Stimulated activated effector memory CD8-positive, alpha-beta T cell treated with anti-CD3 and anti-CD28 coated beads, Interleukin-12 subunit alpha, Interleukin-12 subunit beta, amount 100 ng/mL, for 72 hours (primary cell): ENCODE measurements around the gene LMNTD2.
A peak's percentile ranks its signal among the peaks of the same experiment; 100 is the strongest.
"Not testable (repeated sequence)": the region's sequence is repeated elsewhere in the genome, so short reads cannot be mapped to it uniquely, and the experiment has no call there.

Experiments
- ATAC-seq: fragments of 150-1000 bp; cut with Tn5 transposase; 2 replicates; pipeline ENCODE4 v1.10.0; 2021
- DNase-seq, 2 donors: peaks; one replicate each; pipeline ENCODE4 v3.0.0; 2021 to 2022; ENCODE audit warnings: low spot score in 2 of 2
- H3K27ac Mint-ChIP-seq: one replicate; pipeline ENCODE4 v1.8.0; 2022; ENCODE audit warnings: mild to moderate bottlenecking, mixed read lengths
- H3K36me3 Mint-ChIP-seq: one replicate; pipeline ENCODE4 v1.8.0; 2022; ENCODE audit warnings: mild to moderate bottlenecking, mixed read lengths
- H3K4me1 Mint-ChIP-seq: one replicate; pipeline ENCODE4 v1.8.0; 2022; ENCODE audit warnings: mixed read lengths
- H3K4me3 Mint-ChIP-seq: one replicate; pipeline ENCODE4 v1.8.0; 2022; ENCODE audit warnings: mild to moderate bottlenecking, mixed read lengths
- H3K9me3 Mint-ChIP-seq: one replicate; pipeline ENCODE4 v1.8.0; 2022; ENCODE audit warnings: mixed read lengths

Gene LMNTD2

DNA sequence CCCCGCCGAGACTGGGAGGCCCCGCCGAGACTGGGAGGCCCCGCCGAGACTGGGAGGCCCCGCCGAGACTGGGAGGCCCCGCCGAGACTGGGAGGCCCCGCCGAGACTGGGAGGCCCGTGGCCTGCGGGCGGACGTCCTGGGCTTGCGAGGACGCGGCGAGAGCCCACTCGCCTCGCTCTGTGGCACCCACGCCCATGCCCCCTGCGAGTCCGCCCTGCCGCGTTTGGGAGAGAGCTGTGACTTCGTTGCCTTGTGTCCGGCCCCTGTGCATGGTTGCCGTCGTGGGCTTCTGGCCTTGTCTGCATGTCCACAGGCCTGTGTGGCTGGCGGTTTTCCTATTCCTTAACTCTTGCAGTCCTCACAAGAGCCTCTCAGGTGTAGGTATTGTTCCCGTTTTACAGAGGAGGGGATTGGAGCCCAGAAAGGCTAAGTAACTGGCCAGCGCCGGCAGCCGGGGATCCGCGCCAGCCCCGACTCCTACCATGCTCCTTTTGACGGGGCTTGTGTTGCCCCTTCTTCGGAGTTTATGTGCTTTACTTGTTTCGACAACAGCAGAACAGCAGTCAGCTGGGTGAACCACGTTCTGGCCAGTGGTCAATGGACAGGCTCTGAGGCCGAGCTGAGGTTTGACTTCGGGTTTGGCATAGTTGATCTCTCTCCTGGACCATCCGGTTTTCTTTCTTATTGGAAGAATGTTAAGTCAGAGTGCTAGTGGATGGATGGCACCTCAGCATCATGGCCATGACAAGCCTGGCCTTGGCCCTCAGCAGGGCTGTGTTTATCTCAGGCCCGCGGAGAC is 16.5 kb upstream of the LMNTD2 start:
- ATAC-seq (no peak), DNase-seq (peak in 1 of 2 donors; percentile 58)
- peak overlapping the region; percentile 82 for H3K4me3 Mint-ChIP-seq
- no peaks in the 10 kb centered on the region for H3K9me3 Mint-ChIP-seq
- peaks cover 56% of the 10 kb centered on the region for H3K36me3 Mint-ChIP-seq
- peaks cover 60% of the 10 kb centered on the region for H3K4me1 Mint-ChIP-seq
- peak overlapping the region; percentile 84 for H3K27ac Mint-ChIP-seq

DNA sequence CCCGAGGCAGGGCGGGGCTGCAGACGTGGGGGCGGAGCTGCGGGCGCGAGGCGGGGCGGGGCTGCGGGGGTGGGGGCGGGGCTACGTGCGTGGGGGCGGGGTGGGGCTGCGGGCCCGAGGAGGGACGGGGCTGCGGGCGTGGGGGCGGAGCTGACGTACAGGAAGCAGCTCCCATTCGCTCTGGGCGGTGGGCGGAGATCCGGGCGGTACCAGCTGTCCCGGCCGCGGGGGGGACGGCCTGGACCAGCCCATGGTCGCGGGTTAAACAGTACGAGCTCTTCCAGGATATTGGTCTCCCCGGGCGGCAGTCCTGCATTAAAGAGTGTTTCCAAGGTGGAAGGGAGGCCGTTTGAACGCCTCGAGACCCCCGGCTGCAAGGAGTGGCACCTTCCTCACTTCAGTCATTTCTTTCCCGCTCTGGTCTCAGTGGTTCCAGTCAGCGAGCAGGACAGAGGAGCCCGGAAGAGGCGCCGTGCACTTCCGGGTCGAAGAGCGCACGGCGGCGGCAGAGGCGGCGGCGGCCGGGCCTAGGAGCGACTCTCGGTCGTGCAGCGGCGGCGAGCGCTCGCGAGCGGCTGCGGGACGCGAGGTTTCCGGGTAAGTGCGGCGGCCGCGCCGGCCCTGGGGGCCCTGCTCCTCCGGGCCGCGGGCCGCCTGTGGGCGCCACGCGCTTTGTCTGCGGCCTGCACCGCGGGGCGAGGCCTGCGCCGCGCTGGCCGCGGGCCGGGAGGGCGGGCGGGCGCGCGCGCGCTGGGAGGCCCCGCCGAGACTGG is 15.6 kb upstream of the LMNTD2 start, which contains the start of gene PHRF1:
Gene PHRF1, plus strand, starts transcription at position 475 of the 773 bp plus-strand sequence. CDS start 5,043 bp downstream, outside the sequence.
- Mint-ChIP-seq H3K4me1 (peaks cover 51% of the 10 kb centered on the region), H3K36me3 (peaks cover 48% of the 10 kb centered on the region), H3K9me3 (no peaks in the 10 kb centered on the region), H3K27ac (peak within 1 kb of the TSS; percentile 99), H3K4me3 (peak within 1 kb of the TSS; percentile 82)
- peak; percentile 93 for ATAC-seq
- peak; percentile 95 to 97 for DNase-seq

DNA sequence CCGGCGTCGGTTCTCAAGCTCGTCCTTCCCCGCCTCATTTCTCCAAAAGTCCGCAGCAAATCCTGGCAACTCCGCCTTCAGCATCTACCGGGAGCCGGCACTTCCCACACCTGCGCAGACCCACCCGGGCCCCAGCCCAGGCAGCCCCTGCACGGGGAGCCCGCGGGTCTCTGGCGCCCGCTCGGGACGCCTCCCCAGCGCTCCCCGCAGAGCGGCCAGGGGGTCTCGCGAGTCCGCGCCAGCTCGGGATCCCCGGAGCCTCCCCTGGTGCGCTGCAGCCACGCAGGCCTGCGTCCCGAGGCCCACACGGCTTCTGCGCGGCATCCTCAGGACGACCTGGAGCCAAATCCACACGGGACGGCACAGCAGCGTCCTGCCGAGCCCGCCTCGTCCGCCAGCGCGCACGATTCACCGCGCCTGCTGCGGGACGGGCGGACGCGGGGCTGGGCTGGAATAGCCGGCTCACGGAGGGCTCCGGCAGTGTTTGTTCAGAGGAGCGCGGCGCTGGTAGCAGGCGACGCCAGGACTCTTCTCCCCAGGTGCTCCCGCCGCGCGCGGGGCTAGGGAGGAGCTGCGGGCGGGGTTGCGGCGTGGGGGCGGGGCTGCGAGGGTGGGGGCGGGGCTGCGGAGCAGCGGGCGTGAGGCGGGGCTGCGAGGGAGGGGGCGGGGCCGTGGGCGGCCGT is 14.9 kb upstream of the LMNTD2 start:
- ATAC-seq (peak; percentile 49), DNase-seq (no peak)
- Mint-ChIP-seq H3K27ac (peak overlapping the region; percentile 99), H3K9me3 (no peaks in the 10 kb centered on the region), H3K36me3 (peaks cover 40% of the 10 kb centered on the region), H3K4me3 (peak overlapping the region; percentile 82), H3K4me1 (peaks cover 47% of the 10 kb centered on the region)

DNA sequence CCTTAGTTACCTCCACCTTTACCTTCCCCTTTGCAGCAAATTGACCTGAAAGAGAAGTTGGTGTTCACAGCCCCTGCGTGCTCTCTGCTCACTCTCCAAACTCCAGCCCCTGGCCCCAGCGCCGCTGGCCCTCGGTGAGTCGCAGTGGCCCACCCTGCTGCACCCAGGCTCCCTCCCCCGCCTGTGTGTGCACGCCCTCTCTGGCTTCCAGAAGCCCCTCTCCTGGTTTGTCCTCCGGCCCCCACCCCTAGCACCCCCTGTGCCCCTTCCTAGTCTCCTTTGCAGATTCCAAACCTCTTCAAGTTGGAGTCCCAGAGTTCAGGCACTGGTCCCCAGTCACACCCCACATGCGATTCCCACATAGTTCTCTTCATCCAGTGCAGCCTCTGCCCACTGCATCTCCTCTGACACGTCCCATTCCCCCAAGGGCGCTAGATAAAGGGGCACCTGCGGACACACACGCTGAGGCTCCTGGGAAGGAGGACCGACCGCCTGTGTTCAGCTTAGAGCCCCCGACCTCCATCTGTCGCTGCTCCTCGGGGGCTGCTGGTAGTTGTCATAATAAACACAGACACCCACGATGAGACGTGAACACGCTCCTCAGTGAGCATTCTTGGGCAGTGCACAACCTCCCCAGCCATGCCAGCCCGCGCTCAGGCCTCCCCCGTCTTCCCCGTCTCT is 14.2 kb upstream of the LMNTD2 start:
- H3K27ac Mint-ChIP-seq, result peak overlapping the region; percentile 58
- DNase-seq (peak in 1 of 2 donors; percentile 60), ATAC-seq (no peak)
- H3K9me3 Mint-ChIP-seq, result no peaks in the 10 kb centered on the region
- H3K36me3 Mint-ChIP-seq, result peaks cover 37% of the 10 kb centered on the region
- H3K4me3 Mint-ChIP-seq, result peak overlapping the region; percentile 82
- peaks cover 40% of the 10 kb centered on the region for H3K4me1 Mint-ChIP-seq

DNA sequence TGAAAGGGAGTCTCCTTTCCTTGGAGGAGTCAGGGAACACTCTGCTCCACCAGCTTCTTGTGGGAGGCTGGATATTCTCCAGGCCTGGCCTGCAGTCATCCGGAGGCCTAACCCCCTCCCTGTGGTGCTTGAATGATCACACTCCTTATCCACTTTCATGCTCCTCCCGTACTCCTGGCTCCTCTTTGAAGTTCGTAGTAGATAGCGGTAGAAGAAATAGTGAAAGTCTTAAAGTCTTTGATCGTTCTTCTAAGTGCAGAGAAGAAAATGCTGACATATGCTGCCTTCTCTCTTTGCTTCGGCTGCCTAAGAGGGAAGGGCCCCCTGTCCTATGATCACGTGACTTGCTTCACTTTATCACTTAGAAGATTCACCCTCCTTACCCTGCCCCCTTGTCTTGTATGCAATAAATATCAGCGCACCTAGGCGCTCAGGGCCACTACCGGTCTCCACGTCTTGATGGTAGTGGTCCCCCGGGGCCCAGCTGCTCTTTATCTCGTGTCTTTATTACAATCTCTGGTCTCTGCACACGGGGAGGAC is 13.6 kb upstream of the LMNTD2 start:
- DNase-seq, H3K27ac Mint-ChIP-seq, ATAC-seq, H3K9me3 Mint-ChIP-seq: not testable (repeated sequence)
- peak overlapping the region; percentile 82 for H3K4me3 Mint-ChIP-seq
- peaks cover 33% of the 10 kb centered on the region for H3K36me3 Mint-ChIP-seq
- peaks cover 33% of the 10 kb centered on the region for H3K4me1 Mint-ChIP-seq

DNA sequence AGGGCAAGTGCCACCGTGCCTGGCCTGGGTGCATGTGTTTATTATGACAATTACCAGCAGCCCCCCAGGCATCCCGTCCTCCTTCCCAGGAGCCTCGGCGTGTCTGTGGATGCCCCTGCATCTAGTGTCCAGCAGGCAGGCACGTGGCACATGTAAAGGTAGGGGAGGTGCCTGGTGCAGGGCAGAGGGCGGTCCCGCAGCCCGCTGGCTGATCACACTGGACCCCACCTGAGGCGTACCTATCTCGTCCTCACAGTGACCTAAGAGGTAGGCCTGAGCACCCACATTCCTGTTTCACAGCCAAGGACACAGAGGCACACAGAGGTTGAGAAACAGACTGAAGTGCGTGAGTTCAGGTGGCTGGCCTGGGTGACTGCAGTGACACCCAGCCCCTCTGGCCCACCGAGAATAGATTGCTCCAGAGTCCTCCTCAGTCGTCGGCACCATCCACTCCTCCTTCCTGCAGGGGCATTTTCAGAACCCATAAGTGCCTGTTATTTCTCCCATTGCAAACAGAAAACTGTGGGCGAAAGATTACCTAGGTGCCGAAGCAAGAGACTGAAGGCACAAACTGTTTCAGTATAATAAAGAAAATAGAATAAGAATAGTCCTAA is 12.7 kb upstream of the LMNTD2 start:
- Mint-ChIP-seq H3K4me3 (no peak overlapping the region), H3K4me1 (peaks cover 25% of the 10 kb centered on the region), H3K36me3 (peaks cover 25% of the 10 kb centered on the region), H3K27ac (no peak overlapping the region), H3K9me3 (no peaks in the 10 kb centered on the region)
- DNase-seq, result no peak
- no peak for ATAC-seq

DNA sequence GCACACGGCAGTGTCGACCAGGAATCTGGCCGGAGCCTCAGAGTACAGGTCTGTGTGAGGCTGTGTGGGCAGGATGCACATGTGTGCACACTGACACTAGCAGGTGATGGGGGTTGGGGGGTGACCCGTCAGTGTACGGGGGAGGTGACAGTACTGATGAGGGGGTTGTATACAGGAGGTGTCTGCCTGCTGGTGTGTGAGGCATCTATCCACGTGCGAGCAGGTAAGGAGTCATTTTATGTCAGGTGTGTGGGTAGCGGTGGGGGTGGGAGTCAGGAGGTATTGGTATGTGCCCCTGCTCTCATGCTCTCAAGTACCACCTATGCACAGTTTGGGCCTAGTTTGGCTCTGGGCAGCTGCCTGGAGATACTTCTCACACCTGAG is 11.3 kb upstream of the LMNTD2 start:
- Mint-ChIP-seq H3K36me3 (peaks cover 26% of the 10 kb centered on the region), H3K4me3 (no peak overlapping the region), H3K27ac (no peak overlapping the region), H3K4me1 (peaks cover 14% of the 10 kb centered on the region), H3K9me3 (no peaks in the 10 kb centered on the region)
- no peak for DNase-seq
- no peak for ATAC-seq

DNA sequence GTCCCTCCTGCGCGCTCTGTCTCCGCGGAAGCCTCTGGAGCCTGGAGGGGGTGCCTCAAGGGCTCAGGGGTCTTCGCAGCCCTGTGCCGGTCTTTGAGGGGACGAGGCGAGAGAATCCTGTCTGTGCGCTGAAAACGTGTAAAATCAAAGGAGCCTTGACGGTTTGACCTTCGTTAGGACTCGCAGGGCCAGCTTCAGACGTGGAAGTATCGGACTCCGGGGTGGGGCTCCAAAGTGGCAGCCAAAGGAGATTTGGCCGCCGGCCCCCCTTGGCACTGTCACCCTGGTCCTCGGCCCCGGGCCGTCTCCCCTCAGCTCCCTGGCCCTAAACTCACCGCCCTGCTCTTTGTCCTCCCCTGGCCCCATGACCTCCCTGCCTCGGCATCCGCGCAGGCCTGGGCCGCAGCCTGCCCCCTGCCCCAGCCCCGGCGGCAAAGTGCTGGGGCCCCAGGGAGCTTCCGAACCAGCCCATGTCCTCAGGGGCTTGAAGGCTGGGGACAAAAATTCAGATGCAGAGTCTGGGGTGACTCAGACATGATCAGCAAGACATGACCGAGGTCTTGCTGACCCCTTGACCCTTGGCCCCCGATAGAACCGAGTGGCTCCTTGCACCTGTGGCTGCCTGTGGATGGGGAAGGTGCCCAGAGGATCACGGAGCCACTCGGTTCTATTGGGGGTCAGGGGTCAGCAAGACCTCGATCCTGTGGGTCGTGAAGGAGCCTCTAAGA is 8.8 kb upstream of the LMNTD2 start:
- H3K27ac Mint-ChIP-seq, result peak overlapping the region; percentile 54
- ATAC-seq, result no peak
- H3K9me3 Mint-ChIP-seq, result no peaks in the 10 kb centered on the region
- H3K4me1 Mint-ChIP-seq, result peaks cover 4% of the 10 kb centered on the region
- DNase-seq, result no peak
- peak overlapping the region; percentile 75 for H3K4me3 Mint-ChIP-seq
- peaks cover 31% of the 10 kb centered on the region for H3K36me3 Mint-ChIP-seq

DNA sequence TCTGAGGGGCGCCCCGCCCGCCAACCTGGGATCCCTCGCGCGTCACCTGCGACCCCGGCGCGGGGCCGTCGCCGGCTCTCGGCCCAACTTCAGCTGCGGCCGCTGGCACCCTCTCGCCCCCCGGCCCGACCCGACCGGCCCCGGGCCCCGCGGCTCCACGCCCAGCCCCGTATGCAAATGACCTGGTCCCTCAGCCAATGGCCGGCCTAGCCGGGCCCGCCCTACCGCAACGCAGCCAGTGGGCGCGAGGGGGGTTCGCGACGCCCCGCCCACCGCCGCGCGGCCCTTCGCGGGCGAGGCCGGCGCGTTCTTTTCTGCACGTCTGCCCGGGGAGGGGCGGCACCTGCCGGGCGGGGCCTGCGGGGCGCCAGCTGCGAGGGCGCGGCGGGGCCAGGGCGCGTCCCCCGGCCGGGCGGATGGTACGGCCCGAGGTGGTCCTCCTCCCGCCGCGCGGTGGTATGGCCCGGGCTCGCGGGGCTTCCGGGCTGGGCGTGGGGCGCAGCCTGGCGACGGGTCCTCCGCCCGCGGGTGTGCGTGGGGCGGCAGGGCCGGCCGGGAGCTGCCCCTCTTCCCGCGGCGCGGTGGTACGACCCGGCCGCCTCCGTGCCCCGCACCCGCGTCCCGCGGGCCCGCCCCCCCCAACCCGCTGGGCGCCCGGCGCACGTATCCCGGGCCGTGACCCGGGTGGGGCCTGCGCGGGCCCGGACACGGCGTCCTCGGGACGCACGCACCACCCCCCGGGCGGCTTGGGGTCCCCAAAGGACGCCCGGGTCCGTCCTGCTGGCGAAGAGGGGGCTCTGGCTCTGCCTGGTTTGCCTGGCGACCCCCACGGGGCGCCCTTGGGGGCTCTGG is 8.0 kb upstream of the LMNTD2 start:
- Mint-ChIP-seq H3K27ac (peak overlapping the region; percentile 54), H3K36me3 (peaks cover 39% of the 10 kb centered on the region), H3K9me3 (no peaks in the 10 kb centered on the region), H3K4me3 (peak overlapping the region; percentile 75), H3K4me1 (peaks cover 4% of the 10 kb centered on the region)
- peak; percentile 93 to 98 for DNase-seq
- peak; percentile 94 for ATAC-seq

DNA sequence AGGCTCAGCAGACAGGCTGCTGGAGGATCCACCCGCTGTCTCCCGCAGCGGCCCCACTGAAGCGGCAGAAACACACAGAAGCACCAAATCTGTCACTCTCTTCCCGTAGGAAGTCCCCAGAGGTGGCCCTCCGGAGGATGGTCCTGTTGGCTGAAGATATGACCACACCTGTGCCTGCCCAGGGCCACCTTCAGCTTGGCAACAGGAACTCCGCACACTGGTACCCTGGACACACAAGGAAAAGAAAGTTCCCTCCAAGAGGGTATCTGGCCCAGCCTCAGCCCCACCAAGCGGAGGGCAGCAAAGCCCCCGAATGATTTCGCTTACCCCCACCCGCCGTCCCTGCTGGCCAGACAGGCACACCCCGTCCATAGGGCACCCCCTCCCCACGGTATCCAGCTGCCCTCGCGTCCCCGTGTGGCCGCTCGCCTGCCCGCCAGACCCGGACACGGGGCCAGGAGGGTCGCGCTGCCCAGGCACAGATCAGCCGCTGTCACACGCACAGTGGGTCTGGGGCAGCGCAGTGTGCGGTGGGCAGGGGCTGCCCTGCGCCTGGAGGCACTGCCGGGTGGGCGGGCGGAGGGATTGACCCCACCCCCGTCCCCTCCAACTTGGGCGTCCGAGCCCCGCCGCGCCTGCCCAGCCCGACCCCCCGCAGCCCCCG is 7.2 kb upstream of the LMNTD2 start:
- no peak for DNase-seq
- ATAC-seq, result no peak
- Mint-ChIP-seq H3K36me3 (peaks cover 44% of the 10 kb centered on the region), H3K27ac (no peak overlapping the region), H3K4me3 (peak overlapping the region; percentile 75), H3K4me1 (peaks cover 6% of the 10 kb centered on the region), H3K9me3 (no peaks in the 10 kb centered on the region)

DNA sequence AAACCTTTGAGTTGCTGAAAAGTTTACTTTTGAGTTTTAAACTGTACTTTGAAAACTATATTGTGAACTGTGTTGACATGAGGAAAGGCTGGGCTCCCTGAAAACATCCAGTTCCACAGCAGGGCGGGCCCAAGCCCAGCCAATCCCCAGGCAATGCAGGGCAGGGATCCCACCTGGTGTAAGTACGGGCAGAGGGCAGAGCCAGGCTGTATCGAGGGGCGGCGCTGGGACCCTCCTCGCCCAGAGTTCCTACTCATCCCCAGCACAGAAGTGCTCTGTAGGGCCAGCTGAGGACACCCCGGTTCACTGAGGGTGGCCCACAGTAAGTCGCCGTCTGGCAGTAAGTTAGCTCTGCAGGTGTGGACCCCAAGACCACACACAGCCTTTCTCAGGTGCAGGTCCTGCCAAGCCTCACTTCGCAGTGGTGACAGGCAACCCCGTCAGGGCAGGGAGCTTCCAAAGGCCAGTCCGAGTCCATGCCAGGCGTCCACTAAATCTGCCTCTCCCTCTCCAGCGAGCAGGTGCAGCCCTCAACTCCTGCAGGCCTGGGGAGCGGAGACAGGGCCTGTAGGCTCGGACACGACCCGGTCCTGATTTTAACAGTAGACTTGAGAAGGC is 6.6 kb upstream of the LMNTD2 start:
- DNase-seq (no peak), ATAC-seq (no peak)
- peak overlapping the region; percentile 75 for H3K4me3 Mint-ChIP-seq
- H3K36me3 Mint-ChIP-seq, result peaks cover 44% of the 10 kb centered on the region
- peaks cover 6% of the 10 kb centered on the region for H3K4me1 Mint-ChIP-seq
- peak overlapping the region; percentile 37 for H3K27ac Mint-ChIP-seq
- no peaks in the 10 kb centered on the region for H3K9me3 Mint-ChIP-seq

DNA sequence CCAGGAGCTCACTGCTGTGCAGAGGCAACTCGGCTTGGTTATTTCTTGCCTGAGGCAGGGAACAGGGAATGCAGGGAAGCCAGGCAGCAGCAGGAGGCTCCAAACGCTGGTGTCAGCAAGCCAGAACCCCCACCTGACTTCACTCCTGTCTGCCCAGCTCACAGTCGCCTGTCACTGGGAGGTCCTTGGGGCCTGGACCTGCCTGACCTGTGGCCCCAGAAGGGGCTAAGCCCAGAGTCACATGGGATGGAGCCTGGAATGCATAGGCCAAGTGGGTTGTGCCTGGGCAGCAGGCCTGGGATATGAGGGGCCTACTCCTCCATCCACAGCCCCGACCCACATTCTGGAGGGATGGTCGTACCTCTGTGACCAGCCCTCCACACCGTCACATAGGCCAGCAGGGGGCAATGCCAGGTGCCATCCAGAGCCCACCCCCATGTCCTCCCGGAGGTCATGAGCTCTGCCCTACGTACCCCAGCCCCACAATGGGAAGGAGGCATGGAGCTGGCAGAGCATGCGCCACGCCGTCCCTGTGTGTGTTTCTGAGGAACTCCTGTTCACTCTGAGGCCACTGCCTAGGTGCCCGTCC is 5.5 kb upstream of the LMNTD2 start:
- Mint-ChIP-seq H3K4me3 (peak overlapping the region; percentile 75), H3K9me3 (no peaks in the 10 kb centered on the region), H3K27ac (no peak overlapping the region), H3K36me3 (peaks cover 52% of the 10 kb centered on the region), H3K4me1 (peaks cover 12% of the 10 kb centered on the region)
- ATAC-seq (no peak), DNase-seq (no peak)
